ENCODE results near the gene LILRA2.
"Not testable (repeated sequence)": the region's sequence is repeated elsewhere in the genome, so short reads cannot be mapped to it uniquely, and the experiment has no call there.

The LILRA2 gene

GRCh38 chr19:54571715-54572615 lies 1.6 kb upstream of the LILRA2 start:
- DNase-seq, result peak; percentile 66

GRCh38 chr19:54572696-54573311 lies 786 bp upstream of the LILRA2 start:
- peak; percentile 89 for DNase-seq

GRCh38 chr19:54574051-54574450 lies 461 bp downstream of the LILRA2 start:
- DNase-seq, result no peak

- peak; percentile 41 for DNase-seq
Observed at GRCh38 chr19:54574527-54575056, 1.0 kb downstream of the LILRA2 start.

GRCh38 chr19:54575205-54575604 lies 1.6 kb downstream of the LILRA2 start:
- DNase-seq, result not testable (repeated sequence)

GRCh38 chr19:54576411-54576976 lies 2.9 kb downstream of the LILRA2 start:
- DNase-seq, result no peak

GRCh38 chr19:54577334-54577733 lies 3.7 kb downstream of the LILRA2 start:
- no peak for DNase-seq

- not testable (repeated sequence) for DNase-seq
Observed at GRCh38 chr19:54578268-54578667, 4.7 kb downstream of the LILRA2 start.

GRCh38 chr19:54586397-54586796 lies 12.8 kb downstream of the LILRA2 start:
- no peak for DNase-seq

- no peak for DNase-seq
Observed at GRCh38 chr19:54587026-54587425, 13.4 kb downstream of the LILRA2 start.

GRCh38 chr19:54593445-54593844 lies 19.9 kb downstream of the LILRA2 start, which contains the start of gene LILRA1:
TSS of gene LILRA1 (plus strand) at chr19:54593632. CDS start at chr19:54594245, 613 bp downstream.
- DNase-seq, result peak; percentile 75

- DNase-seq, result peak; percentile 53
Observed at GRCh38 chr19:54593931-54594626, 20.5 kb downstream of the LILRA2 start.

- DNase-seq, result no peak
Observed at GRCh38 chr19:54594737-54595136, 21.1 kb downstream of the LILRA2 start.

- DNase-seq, result not testable (repeated sequence)
Observed at GRCh38 chr19:54595680-54596436, 22.3 kb downstream of the LILRA2 start.

- peak; percentile 61 for DNase-seq
Observed at GRCh38 chr19:54600212-54600611, 26.6 kb downstream of the LILRA2 start.

- peak; percentile 92 for DNase-seq
Observed at GRCh38 chr19:54606230-54606629, 32.6 kb downstream of the LILRA2 start.

GRCh38 chr19:54606891-54607784 lies 33.5 kb downstream of the LILRA2 start:
- peak; percentile 97 for DNase-seq

GRCh38 chr19:54607785-54608150 lies 34.2 kb downstream of the LILRA2 start:
- no peak for DNase-seq

GRCh38 chr19:54608205-54608604 lies 34.6 kb downstream of the LILRA2 start:
- DNase-seq, result no peak

- peak; percentile 86 for DNase-seq
Observed at GRCh38 chr19:54608792-54609191, 35.2 kb downstream of the LILRA2 start.

- no peak for DNase-seq
Observed at GRCh38 chr19:54609356-54609791, 35.8 kb downstream of the LILRA2 start.

Data from inflammatory macrophage treated with lipopolysaccharide for 4 hours (primary cell).